ENCODE data around the gene CGREF1.
"Not testable (repeated sequence)": the region's sequence is repeated elsewhere in the genome, so short reads cannot be mapped to it uniquely, and the experiment has no call there.

The CGREF1 gene

DNA sequence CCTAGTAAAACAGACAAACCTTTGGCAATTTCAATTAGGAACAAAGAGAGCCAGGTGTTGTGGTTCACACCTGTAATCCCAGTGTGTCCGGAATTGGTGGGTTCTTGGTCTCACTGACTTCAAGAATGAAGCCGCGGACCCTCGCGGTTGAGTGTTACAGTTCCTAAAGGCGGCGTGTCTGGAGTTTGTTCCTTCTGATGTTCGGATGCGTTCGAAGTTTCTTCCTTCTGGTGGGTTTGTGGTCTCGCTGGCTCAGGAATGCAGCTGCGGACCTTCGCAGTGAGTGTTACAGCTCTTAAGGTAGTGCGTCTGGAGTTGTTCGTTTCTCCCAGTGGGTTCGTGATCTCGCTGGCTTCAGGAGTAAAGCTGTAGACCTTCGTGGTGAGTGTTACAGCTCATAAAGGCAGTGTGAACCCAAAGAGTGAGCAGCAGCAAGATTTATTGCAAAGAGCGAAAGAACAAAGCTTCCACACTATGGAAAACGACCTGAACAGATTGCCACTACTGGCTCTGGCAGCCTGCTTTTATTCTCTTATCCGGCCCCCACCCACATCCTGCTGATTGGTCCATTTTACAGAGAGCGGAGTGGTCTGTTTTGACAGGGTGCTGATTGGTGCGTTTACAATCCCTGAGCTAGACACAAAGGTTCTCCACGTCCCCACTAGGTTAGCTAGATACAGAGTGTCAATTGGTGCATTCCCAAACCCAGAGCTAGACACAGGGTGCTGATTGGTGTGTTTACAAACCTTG is 8.2 kb downstream of the CGREF1 start:
- not testable (repeated sequence) for DNase-seq

- DNase-seq = no peak
Observed at GRCh38 chr2:27109083-27109482, 9.8 kb downstream of the CGREF1 start.

- no peak for DNase-seq
Observed at GRCh38 chr2:27108221-27108620, 10.7 kb downstream of the CGREF1 start.

DNA sequence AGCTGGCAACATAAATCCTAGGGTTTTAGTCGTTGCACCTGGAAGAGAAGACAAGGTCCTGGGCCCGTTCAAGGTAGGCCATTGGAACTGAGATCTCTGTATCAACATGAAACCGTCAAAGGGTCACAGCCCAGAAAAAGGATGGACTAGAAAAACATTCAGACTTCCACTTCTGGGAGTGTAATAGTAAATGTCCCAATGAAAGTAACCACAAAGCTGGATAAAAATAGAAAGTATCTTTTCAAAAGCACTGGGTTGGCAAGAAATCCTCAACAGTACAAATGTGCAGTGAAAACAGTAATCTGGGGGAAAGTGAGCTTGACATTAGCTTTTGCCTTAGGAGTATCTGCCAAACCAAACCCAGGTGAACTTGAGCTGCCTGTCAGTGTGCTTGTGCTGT is 12.9 kb downstream of the CGREF1 start:
- no peak for DNase-seq

GRCh38 chr2:27102329-27102728 is 16.6 kb downstream of the CGREF1 start:
- DNase-seq = no peak

GRCh38 chr2:27100036-27100435 is 18.9 kb downstream of the CGREF1 start:
- DNase-seq = no peak

DNA sequence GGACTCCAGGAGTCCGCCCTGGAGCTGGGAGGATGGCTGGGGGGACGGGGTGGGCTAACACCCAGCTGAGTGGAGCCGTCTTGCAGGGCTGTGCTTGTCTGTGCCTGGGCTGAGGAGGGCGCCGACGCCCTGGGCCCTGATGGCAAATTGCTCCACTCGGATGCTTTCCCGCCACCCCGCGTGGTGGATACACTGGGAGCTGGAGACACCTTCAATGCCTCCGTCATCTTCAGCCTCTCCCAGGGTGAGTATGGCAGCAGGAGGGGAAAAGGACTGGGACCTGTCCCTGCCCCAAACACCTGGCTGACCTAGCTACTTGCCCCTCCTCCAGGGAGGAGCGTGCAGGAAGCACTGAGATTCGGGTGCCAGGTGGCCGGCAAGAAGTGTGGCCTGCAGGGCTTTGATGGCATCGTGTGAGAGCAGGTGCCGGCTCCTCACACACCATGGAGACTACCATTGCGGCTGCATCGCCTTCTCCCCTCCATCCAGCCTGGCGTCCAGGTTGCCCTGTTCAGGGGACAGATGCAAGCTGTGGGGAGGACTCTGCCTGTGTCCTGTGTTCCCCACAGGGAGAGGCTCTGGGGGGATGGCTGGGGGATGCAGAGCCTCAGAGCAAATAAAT is 19.5 kb downstream of the CGREF1 start:
- no peak for DNase-seq

- no peak for DNase-seq
Observed at GRCh38 chr2:27097341-27097740, 21.6 kb downstream of the CGREF1 start.

DNA sequence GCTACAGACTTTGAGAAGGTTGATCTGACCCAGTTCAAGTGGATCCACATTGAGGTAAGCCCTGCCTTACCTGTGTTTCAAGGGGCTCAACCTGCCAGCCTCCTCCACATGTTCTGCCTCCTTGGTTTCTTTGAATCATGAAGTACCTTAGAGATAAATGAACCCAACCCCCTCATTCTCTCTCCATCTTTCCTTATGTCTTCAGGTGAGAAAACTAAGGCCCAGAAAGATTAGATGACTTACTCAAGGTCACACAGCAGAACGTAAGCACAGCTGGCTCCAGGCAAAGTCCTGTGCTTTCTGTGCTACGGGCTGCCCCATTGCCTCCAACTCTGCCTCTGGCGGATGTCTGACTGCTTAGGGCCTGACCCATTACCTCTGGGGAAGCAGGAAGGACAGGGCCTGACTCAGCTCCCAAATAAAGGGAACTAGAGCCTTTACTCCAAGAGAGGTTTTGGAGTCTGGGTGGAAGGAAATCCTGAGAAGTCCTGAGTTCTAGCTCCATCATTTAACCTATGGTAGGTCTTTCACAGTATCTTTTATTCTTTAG is 22.1 kb downstream of the CGREF1 start:
- DNase-seq = no peak

DNA sequence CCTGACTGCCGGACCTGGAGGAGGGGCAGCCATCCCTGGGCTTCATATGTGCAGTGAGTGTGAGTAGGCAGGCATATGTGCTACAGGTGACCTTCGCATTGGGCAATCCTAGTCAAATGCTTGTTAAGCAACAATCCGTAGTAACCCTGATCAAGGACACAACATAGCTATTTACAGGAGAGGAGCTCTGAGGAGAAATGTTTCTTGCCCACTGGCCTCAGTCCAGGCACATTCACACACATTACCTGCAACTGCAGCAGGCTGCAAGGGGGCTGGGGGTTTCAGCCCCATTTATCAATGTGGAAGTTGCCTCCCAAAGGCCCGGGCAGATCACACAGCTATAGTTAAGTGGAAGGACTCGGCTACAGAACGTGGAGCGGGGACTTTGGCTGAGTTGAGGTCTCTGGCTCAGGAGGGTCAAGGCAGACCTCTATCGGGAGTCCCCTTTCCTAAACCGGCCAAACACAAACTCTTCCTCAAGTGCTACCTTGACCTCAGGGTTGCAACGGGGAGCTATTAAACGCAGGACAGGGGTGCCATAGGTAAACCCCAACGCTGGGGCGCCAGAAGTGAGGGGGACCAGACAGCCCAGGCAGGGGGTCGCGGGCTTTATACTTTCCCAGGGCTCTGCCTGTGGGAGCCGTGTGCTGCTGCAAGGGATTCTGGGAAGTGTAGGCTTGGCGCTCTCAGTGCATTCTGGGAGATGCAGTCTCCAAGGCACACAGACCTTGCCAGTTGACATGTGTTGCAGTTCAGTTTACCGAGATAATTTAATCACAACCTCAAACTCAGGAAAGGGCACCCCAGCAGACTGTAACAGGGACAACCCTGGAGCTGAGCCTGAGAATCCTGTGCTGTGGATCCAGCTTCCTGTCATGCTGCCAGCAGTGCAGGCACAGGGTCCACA is 22.9 kb downstream of the CGREF1 start:
- DNase-seq = peak; percentile 55

DNA sequence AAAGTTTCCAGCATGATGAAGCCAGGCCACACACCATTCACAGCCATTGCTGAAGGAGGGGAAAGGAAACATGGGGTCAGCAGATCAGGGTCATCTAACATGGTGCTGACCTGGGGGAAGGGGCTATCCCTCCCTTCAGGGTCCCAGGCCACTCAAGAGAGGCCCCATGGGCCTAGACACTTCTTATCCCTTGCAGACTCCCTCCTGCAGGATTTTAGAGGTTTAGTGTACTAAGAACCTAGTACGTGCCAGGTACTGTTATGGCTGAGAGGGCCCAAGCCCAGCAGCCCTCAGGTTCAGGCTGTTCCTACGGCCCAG is 23.5 kb downstream of the CGREF1 start:
- no peak for DNase-seq

GRCh38 chr2:27094353-27094984 is 24.5 kb downstream of the CGREF1 start:
- no peak for DNase-seq

DNA sequence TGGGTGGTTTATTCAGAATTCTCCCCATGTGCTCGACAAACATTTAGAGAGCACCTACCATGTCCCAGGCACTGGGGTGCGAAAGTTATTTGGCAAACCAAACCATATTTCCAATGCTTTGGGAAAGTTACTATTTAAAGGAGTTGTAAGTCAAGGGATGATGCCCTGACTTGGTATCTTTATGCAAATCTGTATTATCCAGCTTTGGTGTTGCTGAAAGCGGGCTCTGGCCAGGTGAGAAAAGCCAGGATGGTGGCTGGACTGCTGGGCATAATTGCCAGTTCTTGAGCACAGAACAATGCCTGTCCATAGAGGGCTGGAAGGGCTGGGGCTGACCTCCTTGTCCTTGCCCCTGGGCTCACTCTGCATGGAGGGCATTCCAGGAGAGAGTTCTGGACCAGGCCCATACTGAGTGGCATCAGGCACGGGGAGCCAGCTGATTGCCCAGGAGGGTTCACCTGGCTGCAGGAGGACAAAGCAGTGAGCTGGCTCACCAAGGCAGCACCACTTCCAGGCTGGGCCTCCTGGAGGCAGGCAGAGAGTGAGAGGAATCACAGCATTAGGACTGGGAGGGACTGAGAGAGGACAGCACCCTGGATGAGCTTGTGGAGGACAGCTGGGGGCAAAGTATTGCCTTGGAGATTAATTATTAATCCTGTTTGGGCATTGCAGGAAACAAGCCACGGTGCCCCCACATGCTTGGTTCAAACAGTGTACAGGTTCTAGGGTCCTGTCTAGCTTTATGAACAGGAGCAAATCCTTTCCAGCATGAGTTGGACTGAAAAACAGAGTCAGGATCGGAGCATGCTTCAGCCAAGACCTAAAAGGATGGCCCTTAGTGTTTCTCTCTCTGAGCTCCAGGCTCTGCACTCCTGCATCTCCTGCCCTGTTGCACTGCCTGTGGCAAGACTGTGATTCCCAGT is 25.2 kb downstream of the CGREF1 start:
- no peak for DNase-seq

GRCh38 chr2:27092696-27093429 is 26.1 kb downstream of the CGREF1 start:
- no peak for DNase-seq

DNA sequence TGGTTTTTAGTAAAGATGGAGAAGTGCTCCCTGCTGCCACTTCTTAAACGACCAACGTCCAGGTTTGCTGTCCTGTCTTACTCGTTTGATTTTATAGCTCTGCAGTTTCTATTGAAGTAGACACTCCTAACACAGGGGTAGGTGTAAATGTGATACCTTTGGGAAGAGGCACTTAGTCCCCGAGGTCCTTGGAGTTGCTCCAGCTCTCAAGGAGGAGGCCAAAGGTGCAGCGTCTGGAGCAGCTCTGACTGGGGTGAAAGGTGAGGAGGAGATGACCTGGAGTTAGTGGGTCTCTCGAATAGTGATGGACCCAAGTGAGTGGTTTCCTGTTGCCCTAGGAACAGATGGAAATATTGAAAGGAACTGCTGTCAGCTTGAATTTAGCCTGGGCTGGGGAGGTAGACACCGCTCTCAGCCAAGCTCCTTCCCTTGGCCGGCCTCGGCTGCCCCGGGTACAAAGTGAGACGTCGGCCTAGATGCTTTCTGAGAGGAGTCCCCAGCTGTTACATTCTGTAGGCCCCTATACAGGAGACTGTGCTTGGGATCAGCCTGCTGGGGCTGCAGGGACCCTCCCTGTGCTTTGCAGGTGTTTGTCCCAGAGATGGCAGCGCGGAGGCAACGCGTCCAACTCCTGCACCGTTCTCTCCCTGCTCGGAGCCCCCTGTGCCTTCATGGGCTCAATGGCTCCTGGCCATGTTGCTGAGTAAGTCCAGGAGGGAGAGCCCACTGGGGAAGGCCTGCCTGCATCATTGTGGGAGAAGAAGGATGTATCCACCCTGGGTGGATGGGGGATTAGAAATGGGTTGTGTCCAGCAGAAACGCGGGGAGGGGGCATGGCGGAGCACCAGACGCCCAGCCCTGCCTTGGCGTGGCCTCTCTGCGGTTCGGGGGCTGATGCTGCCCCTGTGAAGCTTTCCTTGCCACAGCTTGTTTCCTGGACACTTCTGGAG is 26.9 kb downstream of the CGREF1 start:
- no peak for DNase-seq

GRCh38 chr2:27089111-27089954 is 29.6 kb downstream of the CGREF1 start:
- DNase-seq = no peak

DNA sequence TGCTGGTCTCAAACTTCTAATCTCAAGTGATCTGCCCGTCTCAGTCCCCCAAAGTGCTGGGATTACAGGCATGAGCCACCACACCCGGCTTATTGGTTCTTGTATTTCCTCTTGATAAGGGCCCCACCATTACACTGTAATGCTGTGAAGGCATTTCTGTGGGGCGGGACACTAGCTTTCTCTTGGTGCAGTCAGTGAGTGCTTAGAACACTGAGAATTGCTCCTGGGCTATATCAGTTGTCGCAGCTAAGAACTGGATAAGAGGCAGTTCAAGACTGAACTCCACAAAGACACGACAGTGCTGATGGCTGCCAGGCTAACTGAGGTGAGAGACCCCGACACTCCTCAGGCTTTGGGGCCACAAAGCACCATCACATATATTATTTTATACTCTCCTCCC is 30.3 kb downstream of the CGREF1 start:
- no peak for DNase-seq

DNA sequence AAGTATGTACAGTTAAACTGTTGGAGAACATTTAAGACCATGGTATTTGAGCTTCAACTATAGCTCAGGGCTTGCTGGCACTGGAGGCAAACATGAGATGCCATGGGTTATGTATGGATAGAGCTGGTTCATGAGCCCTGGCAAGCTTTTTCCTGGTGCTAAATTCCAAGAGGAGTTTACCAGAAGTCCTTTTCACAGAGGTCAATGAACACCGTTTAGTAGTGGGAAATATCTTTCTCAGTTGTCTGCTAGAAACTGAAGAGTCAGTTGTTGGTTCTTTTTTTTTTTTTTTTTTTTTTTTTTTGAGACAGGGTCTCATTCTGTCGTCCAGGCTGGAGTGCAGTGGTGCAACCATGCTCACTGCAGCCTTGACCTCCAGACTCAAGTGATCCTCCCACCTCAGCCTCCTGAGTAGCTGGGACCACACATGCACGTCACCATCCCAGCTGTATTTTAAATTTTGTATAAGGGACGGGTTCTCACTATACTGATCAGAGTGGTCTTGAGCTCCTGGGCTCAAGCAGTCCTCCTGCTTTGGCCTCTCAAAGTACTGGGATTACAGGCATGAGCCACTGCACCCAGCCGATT is 31.0 kb downstream of the CGREF1 start:
- no peak for DNase-seq
